ENCODE results near the gene TAF11L14. TPM values are rescaled to one million over a fixed set of nuclear protein-coding genes. Genes with fewer than 3 reads are reported as not detected.

The TAF11L14 gene
- total RNA-seq, 1 donor from 2014 or later = not detected

DNA sequence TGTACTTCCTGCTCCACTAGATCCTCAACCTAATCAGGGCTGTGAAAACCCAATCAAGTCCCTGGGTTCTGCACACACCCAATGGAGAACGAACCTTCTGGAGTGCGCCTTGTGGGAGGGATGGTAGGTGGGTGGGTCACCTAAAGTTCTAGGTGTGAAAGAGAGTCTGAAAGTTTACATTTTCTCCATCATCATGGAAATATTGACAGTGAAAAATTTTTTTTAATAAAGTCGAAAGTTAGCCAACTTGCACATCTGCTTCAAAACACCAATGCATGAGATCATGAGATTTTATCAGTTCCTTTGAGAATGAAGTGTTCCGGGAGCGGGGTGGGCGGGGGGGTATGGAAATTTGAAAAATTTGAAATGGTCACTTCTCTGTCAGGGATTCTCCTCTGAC, 21.7 kb downstream of the TAF11L14 start:
- Histone ChIP-seq H3K27ac (no peak overlapping the region), H3K4me3 (no peak overlapping the region), H3K4me1 (no peaks in the 10 kb centered on the region), H3K27me3 (no peaks in the 10 kb centered on the region), H3K9me3 (peaks cover 2% of the 10 kb centered on the region), H3K36me3 (no peaks in the 10 kb centered on the region)
- intact Hi-C loops (cut with DNase I) = no loop called here
- TF ChIP-seq, protein P1, sequence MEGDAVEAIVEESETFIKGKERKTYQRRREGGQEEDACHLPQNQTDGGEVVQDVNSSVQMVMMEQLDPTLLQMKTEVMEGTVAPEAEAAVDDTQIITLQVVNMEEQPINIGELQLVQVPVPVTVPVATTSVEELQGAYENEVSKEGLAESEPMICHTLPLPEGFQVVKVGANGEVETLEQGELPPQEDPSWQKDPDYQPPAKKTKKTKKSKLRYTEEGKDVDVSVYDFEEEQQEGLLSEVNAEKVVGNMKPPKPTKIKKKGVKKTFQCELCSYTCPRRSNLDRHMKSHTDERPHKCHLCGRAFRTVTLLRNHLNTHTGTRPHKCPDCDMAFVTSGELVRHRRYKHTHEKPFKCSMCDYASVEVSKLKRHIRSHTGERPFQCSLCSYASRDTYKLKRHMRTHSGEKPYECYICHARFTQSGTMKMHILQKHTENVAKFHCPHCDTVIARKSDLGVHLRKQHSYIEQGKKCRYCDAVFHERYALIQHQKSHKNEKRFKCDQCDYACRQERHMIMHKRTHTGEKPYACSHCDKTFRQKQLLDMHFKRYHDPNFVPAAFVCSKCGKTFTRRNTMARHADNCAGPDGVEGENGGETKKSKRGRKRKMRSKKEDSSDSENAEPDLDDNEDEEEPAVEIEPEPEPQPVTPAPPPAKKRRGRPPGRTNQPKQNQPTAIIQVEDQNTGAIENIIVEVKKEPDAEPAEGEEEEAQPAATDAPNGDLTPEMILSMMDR (IDR thresholded peaks at IDR 0.05) = no peak
- ATAC-seq (no peak), DNase-seq (no peak)

DNA sequence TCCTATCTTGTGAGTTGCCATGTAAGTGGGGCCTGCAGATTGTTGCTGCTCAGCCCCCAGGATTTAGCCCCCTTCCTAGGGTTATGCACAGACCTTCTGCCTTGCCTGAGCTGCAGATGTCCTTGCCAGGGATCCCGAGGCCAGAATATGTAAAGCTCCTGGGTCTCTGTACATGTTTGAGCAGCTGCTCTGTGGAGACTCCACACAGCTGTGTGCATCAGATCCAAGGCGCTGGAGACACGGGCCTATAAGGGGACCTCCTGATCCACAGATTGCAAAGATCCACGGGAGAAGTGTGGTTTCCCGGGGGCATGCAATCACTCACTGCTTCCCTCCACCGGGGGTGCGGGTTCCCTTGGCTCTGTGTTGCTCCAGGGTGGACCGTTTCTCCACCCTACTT, 28.9 kb downstream of the TAF11L14 start:
- no peak overlapping the region for H3K4me3 ChIP-seq
- intact Hi-C loops (cut with DNase I) = no loop called here
- H3K27ac ChIP-seq = no peak overlapping the region
- H3K9me3 ChIP-seq = peaks cover 6% of the 10 kb centered on the region
- no peaks in the 10 kb centered on the region for H3K4me1 ChIP-seq
- no peak for ATAC-seq
- H3K36me3 ChIP-seq = no peaks in the 10 kb centered on the region
- no peak for DNase-seq
- H3K27me3 ChIP-seq = no peaks in the 10 kb centered on the region
- TF ChIP-seq, protein P1 (IDR thresholded peaks at IDR 0.05) = no peak

DNA sequence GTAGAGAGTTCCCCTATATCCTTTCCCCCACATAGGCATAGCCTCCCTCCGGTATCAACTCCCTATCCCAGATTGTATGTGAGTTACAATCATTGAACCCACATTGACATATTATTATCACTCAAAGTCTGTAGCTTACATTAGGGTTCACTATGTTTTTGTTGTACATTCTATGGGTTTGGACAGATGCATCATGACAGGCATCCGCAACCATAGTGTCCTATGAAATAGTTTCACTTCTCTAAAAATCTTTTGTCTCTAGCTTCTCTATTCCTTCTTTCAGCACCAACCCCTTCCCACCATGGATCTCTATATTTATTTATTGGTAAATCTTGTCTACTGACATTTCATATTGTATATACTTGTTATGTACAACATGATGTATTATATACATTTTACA, 31.6 kb downstream of the TAF11L14 start:
- ATAC-seq = no peak
- no peaks in the 10 kb centered on the region for H3K36me3 ChIP-seq
- no peak for DNase-seq
- intact Hi-C loops (cut with DNase I) = no loop called here
- H3K27ac ChIP-seq = no peak overlapping the region
- no peaks in the 10 kb centered on the region for H3K4me1 ChIP-seq
- H3K9me3 ChIP-seq = peaks cover 5% of the 10 kb centered on the region
- H3K4me3 ChIP-seq = no peak overlapping the region
- H3K27me3 ChIP-seq = no peaks in the 10 kb centered on the region
- TF ChIP-seq, protein P1 (IDR thresholded peaks at IDR 0.05) = no peak

DNA sequence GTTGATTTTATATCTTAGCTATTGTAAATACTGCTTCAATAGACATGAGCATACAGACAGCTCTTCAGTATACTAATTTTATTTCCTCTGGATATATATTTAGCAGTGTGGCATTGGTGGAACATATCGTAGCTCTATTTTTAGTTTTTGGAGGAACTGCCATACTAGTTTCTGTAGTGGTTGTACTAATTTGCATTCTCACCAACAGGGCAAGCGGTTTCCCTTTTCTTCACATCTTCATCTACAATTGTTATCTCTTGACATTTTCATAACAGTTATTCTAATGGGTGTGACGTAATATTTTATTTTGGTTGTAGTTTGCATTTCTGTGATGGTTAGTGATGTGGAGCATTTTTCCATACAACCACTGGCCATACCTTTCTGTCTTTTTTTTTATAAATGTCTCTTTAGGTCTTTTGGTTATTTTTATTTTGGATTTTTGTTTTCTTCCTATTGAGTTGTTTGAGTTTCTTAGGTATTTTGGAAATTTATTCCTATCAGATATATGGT, 32.5 kb downstream of the TAF11L14 start:
- TF ChIP-seq, protein P1 (IDR thresholded peaks at IDR 0.05) = no peak
- intact Hi-C loops (cut with DNase I) = no loop called here
- DNase-seq (no peak), ATAC-seq (no peak)
- H3K4me3 ChIP-seq = no peak overlapping the region
- H3K4me1 ChIP-seq = no peaks in the 10 kb centered on the region
- H3K36me3 ChIP-seq = no peaks in the 10 kb centered on the region
- no peaks in the 10 kb centered on the region for H3K9me3 ChIP-seq
- no peak overlapping the region for H3K27ac ChIP-seq
- no peaks in the 10 kb centered on the region for H3K27me3 ChIP-seq

DNA sequence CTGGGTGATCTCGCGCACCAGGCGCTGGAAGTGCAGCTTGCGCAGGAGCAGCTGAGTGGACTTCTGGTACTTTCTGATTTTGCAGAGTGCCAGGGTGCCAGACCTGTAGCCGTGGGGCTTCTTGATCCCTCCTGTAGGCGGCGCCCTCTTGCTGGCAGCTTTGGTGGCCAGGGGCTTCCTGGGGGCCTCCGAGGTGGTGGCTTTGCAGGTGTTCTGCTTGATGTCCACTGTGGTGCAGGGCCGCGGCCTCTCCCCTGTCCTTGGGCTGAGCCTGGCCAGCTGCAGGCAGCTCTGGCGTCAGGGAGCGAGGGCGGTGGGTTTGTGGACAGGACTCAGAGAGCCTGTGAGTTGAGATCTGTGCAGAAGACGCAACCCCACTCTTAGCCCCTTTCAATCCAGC, 36.1 kb downstream of the TAF11L14 start:
- ATAC-seq = no peak
- Histone ChIP-seq H3K27me3 (no peaks in the 10 kb centered on the region), H3K9me3 (no peaks in the 10 kb centered on the region), H3K27ac (no peak overlapping the region), H3K36me3 (no peaks in the 10 kb centered on the region), H3K4me3 (no peak overlapping the region), H3K4me1 (no peaks in the 10 kb centered on the region)
- TF ChIP-seq, protein P1 (IDR thresholded peaks at IDR 0.05) = no peak
- intact Hi-C loops (cut with DNase I) = no loop called here
- no peak for DNase-seq

DNA sequence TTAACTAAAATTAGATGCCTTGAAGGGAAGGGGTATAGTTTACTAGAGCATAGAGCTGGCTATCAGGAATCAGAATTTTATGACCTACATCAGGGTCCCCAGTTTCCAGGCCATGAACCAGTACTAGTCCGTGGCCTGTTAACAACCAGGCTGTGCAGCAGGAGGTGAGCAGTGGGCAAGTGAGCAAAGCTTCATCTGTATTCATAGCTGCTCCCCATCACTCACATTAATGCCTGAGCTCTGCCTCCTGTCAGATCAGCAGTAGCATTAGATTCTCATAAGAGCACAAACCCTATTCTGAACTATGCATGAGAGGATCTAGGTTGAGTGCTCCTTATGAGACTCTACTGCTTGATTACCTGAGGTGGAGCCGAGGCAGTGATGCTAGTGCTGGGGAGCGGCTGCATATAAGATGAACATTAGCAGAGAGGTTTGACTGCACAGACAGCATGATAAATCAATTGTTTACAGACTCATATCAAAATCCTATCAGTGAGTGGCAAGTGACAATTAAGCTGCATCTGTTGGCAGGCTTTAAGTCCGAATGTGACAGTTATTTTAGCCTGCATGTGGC, 44.6 kb downstream of the TAF11L14 start:
- no peaks in the 10 kb centered on the region for H3K9me3 ChIP-seq
- no peak overlapping the region for H3K4me3 ChIP-seq
- H3K4me1 ChIP-seq = no peaks in the 10 kb centered on the region
- H3K27ac ChIP-seq = no peak overlapping the region
- TF ChIP-seq, protein P1 (IDR thresholded peaks at IDR 0.05) = no peak
- H3K36me3 ChIP-seq = no peaks in the 10 kb centered on the region
- ATAC-seq = no peak
- H3K27me3 ChIP-seq = no peaks in the 10 kb centered on the region
- intact Hi-C loops (cut with DNase I) = no loop called here
- no peak for DNase-seq
